Retinal pigment epithelial cell (primary cell): ENCODE results near the gene VEGFD.
A peak's percentile ranks its signal among the peaks of the same experiment; 100 is the strongest.
"Not testable (repeated sequence)": the region's sequence is repeated elsewhere in the genome, so short reads cannot be mapped to it uniquely, and the experiment has no call there.

Experiments
- DNase-seq: peaks from one replicate; pipeline ENCODE4 v3.0.0-alpha.2; 2010; ENCODE audit warnings: low read depth
- H3K4me3 ChIP-seq: 2 replicates; pipeline ENCODE4 v1.5.1; 2011; ENCODE audit warnings: mild to moderate bottlenecking, low read length, control low read depth, moderate library complexity
- TF ChIP-seq, protein P1 (sequence below): conservative IDR thresholded peaks from 2 replicates; pipeline ENCODE4 v1.5.1; 2011; ENCODE audit warnings: low read depth, low read length, control low read depth, inconsistent platforms

Gene VEGFD

GRCh38 chrX:15311119-15311518, 73.1 kb downstream of the VEGFD start:
- H3K4me3 ChIP-seq: no peak overlapping the region
- no peak for DNase-seq
- TF ChIP-seq, protein P1, sequence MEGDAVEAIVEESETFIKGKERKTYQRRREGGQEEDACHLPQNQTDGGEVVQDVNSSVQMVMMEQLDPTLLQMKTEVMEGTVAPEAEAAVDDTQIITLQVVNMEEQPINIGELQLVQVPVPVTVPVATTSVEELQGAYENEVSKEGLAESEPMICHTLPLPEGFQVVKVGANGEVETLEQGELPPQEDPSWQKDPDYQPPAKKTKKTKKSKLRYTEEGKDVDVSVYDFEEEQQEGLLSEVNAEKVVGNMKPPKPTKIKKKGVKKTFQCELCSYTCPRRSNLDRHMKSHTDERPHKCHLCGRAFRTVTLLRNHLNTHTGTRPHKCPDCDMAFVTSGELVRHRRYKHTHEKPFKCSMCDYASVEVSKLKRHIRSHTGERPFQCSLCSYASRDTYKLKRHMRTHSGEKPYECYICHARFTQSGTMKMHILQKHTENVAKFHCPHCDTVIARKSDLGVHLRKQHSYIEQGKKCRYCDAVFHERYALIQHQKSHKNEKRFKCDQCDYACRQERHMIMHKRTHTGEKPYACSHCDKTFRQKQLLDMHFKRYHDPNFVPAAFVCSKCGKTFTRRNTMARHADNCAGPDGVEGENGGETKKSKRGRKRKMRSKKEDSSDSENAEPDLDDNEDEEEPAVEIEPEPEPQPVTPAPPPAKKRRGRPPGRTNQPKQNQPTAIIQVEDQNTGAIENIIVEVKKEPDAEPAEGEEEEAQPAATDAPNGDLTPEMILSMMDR: no peak

DNA sequence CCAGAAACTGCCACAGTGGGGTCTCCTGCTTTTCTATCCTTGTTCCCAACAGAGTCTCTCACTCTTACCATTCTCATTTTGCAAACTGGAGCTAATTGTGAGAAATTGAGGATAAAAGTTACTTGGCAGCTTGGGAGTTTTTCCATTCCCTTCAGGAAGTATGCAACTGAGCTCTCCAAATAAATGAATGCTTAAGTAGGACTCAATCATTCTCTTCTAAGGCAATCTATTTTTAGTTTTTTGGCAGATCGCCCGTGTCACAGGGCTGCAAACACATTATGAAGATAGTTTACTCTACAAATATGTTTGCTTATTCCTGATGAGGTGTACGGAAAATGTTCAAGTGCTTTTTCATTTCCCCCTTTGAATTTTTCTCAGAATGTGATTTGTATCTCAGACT, 74.1 kb downstream of the VEGFD start:
- H3K4me3 ChIP-seq: no peak overlapping the region
- TF ChIP-seq, protein P1: no peak
- DNase-seq: peak; percentile 34

- not testable (repeated sequence) for DNase-seq, H3K4me3 ChIP-seq
These were observed 78.3 kb downstream of the VEGFD start for GRCh38 chrX:15305899-15306298.

DNA sequence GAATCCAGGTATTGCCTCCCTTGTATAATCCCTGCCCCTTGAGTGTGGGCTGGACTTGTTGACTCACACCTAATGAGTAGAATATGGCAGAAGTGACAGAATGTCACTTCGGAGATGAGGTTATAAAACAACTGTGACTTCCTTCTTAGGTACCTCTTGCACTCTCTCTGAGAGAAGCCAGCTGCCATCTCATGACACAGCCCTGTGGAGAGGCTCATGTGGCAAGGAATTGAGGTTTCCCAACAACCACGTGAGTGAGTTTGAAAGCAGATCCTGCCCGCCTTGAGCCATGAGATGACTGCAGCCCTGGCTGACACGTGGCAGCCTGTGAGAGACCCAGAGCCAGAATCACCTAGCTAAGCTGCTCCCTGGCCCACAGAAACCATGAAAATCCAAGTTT, 82.3 kb downstream of the VEGFD start:
- TF ChIP-seq, protein P1: no peak
- H3K4me3 ChIP-seq: no peak overlapping the region
- peak; percentile 12 for DNase-seq

- no peak overlapping the region for H3K4me3 ChIP-seq
- DNase-seq: no peak
- TF ChIP-seq, protein P1: peak; percentile 48
These were observed 84.0 kb downstream of the VEGFD start for GRCh38 chrX:15299941-15300851.

DNA sequence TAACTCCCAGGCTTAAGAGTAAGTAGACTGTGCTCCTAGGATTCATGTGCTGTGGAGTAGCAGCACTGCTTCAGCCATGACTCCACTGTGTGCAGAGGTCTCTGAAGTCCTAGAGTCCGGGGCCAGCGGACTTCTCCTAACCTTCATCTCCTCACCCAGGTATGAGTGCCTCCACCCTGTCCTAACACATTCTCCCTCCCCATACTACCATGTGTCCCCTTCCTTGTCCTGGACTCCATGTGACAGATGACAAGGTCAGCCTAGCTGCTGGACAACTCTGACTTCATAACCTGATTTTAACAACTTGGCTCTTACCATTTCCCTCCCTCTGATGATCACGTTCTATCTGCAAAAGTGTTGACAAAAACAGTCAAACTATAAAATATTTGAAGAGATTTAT, 85.4 kb downstream of the VEGFD start:
- DNase-seq: no peak
- TF ChIP-seq, protein P1: no peak
- no peak overlapping the region for H3K4me3 ChIP-seq

- no peak for DNase-seq
- TF ChIP-seq, protein P1: no peak
- H3K4me3 ChIP-seq: no peak overlapping the region
These were observed 86.0 kb downstream of the VEGFD start for GRCh38 chrX:15298201-15298600.
